H1 (cell line): ENCODE results near the gene ASAP3. TPM values are rescaled to one million over a fixed set of nuclear protein-coding genes. Genes with fewer than 3 reads are reported as not detected.

Experiments used
- CTCF ChIA-PET: fragments of 300-600 bp; sonication (Branson Sonifier 250); formaldehyde crosslinking; loops from one replicate; lab custom pipeline; 2021; ENCODE audit not compliant: partially characterized antibody; lab: Charles Lee
- POLR2A ChIA-PET: fragments of 300-600 bp; sonication (Branson Sonifier 250); formaldehyde crosslinking; loops from one replicate; lab custom pipeline; 2021; ENCODE audit warnings: inconsistent platforms; ENCODE audit not compliant: partially characterized antibody; lab: Charles Lee
- DNase-seq, 2 experiments: peaks; one replicate each; pipeline versions ENCODE4 v3.0.0 to v3.0.0-alpha.2; 2010 to 2022; ENCODE audit warnings: low spot score in 2 of 2, low read depth in 1 of 2, mixed read lengths in 1 of 2
- FAIRE-seq: peaks from 2 replicates; lab custom pipeline; 2011; peaks lifted over from hg19 to GRCh38; lab: Jason Lieb, UNC
- H2AFZ ChIP-seq: 2 replicates; pipeline ENCODE4 v1.8.1; 2012; ENCODE audit warnings: low read length, inconsistent platforms
- H2AK5ac ChIP-seq: 2 replicates; pipeline ENCODE4 v1.6.1; 2013; ENCODE audit warnings: low read depth, low read length
- H2BK120ac ChIP-seq: replicated peaks from 2 replicates; pipeline ENCODE3; 2013; ENCODE audit warnings: low read depth, low read length, inconsistent platforms
- H2BK12ac ChIP-seq: 2 replicates; pipeline ENCODE4 v1.6.1; 2013; ENCODE audit warnings: low read depth, low read length
- H2BK15ac ChIP-seq: 2 replicates; pipeline ENCODE4 v1.6.1; 2013; ENCODE audit warnings: low read length
- H2BK20ac ChIP-seq: 2 replicates; pipeline ENCODE4 v1.6.1; 2013; ENCODE audit warnings: low read length
- H2BK5ac ChIP-seq: 2 replicates; pipeline ENCODE4 v1.6.1; 2013; ENCODE audit warnings: low read depth, low read length
- H3K14ac ChIP-seq: 2 replicates; pipeline ENCODE4 v1.6.1; 2013; ENCODE audit warnings: inconsistent platforms; ENCODE audit not compliant: insufficient read length
- H3K18ac ChIP-seq: 2 replicates; pipeline ENCODE4 v1.6.1; 2013; ENCODE audit warnings: low read length; ENCODE audit errors: extremely low read depth
- H3K23ac ChIP-seq: 2 replicates; pipeline ENCODE4 v1.6.1; 2013; ENCODE audit warnings: inconsistent platforms; ENCODE audit not compliant: insufficient read length
- H3K23me2 ChIP-seq: 2 replicates; pipeline ENCODE4 v1.6.1; 2013; ENCODE audit warnings: low read depth, low read length
- H3K27ac ChIP-seq: 2 replicates; pipeline ENCODE4 v1.6.1; 2011; ENCODE audit warnings: low read depth, low read length, inconsistent platforms
- H3K27me3 ChIP-seq, 4 experiments: replicated peaks in 1 of 4; 1 replicate in 1 of 4; 2 replicates in 3 of 4; pipeline versions ENCODE4 v1.6.1 to v1.8.1; 2011 to 2013; ENCODE audit warnings: low read length in 3 of 4, mild to moderate bottlenecking in 3 of 4, inconsistent platforms in 2 of 4, mixed read lengths in 2 of 4, moderate library complexity in 1 of 4; ENCODE audit not compliant: control insufficient read depth in 3 of 4, insufficient read depth in 3 of 4; ENCODE audit errors: extremely low read depth in 1 of 4
- H3K36me3 ChIP-seq, 4 experiments: 2 replicates each; pipeline versions ENCODE4 v1.6.1 to v1.8.1; 2011 to 2013; ENCODE audit warnings: mild to moderate bottlenecking in 4 of 4, low read length in 3 of 4, moderate library complexity in 2 of 4, control low read depth in 1 of 4, inconsistent platforms in 1 of 4; ENCODE audit not compliant: insufficient read depth in 4 of 4, control insufficient read depth in 2 of 4
- H3K4ac ChIP-seq: replicated peaks from 2 replicates; pipeline ENCODE3; 2013; ENCODE audit warnings: low read length, low read depth, mixed read lengths, inconsistent platforms; ENCODE audit not compliant: insufficient read length
- H3K4me1 ChIP-seq, 4 experiments: replicated peaks in 1 of 4; 1 replicate in 1 of 4; 2 replicates in 3 of 4; pipeline versions ENCODE4 v1.6.1 to v1.8.1; 2011 to 2013; ENCODE audit warnings: low read length in 3 of 4, inconsistent platforms in 2 of 4, mixed read lengths in 1 of 4; ENCODE audit not compliant: insufficient read depth in 4 of 4, control insufficient read depth in 3 of 4
- H3K4me2 ChIP-seq, 2 experiments: 2 replicates each; pipeline versions ENCODE4 v1.6.1 to v1.8.1; 2011 to 2013; ENCODE audit warnings: low read depth in 2 of 2, low read length in 2 of 2, control low read depth in 1 of 2, inconsistent platforms in 1 of 2, mild to moderate bottlenecking in 1 of 2; ENCODE audit not compliant: insufficient read depth in 1 of 2
- H3K4me3 ChIP-seq, 4 experiments: fragments of 200-600, 300-600 bp in 1 of 4; sonication (generic), shearing (Covaris generic), sonication (Bioruptor Twin) in 1 of 4; 2 replicates each; pipeline versions ENCODE4 v1.5.1 to v1.8.1; 2011 to 2016; ENCODE audit warnings: low read length in 4 of 4, low read depth in 3 of 4, control low read depth in 2 of 4, inconsistent platforms in 2 of 4, mild to moderate bottlenecking in 2 of 4, mixed read lengths in 1 of 4, moderate library complexity in 1 of 4; ENCODE audit not compliant: insufficient read depth in 2 of 4; ENCODE audit errors: extremely low read depth in 1 of 4
- H3K56ac ChIP-seq: replicated peaks from 2 replicates; pipeline ENCODE3; 2013; ENCODE audit warnings: low read depth, mild to moderate bottlenecking, mixed read lengths, low read length, inconsistent platforms; ENCODE audit not compliant: insufficient read length
- H3K79me1 ChIP-seq: 2 replicates; pipeline ENCODE4 v1.6.1; 2013; ENCODE audit warnings: low read depth, low read length, control low read depth
- H3K79me2 ChIP-seq, 2 experiments: 2 replicates each; pipeline versions ENCODE4 v1.6.1 to v1.8.1; 2012 to 2013; ENCODE audit warnings: low read length in 2 of 2, mild to moderate bottlenecking in 2 of 2, inconsistent platforms in 1 of 2; ENCODE audit not compliant: insufficient read depth in 2 of 2, control insufficient read depth in 1 of 2
- H3K9ac ChIP-seq, 4 experiments: replicated peaks in 1 of 4; 1 replicate in 1 of 4; 2 replicates in 3 of 4; pipeline versions ENCODE4 v1.6.1 to v1.8.1; 2011 to 2013; ENCODE audit warnings: low read depth in 3 of 4, low read length in 3 of 4, control low read depth in 2 of 4, mild to moderate bottlenecking in 2 of 4, moderate library complexity in 2 of 4, inconsistent platforms in 1 of 4; ENCODE audit errors: extremely low read depth in 1 of 4
- H3K9me3 ChIP-seq, 2 experiments: 2 replicates each; pipeline versions ENCODE4 v1.6.1 to v1.8.1; 2012 to 2013; ENCODE audit warnings: mild to moderate bottlenecking in 2 of 2, moderate library complexity in 2 of 2, control low read depth in 1 of 2, inconsistent platforms in 1 of 2, low read depth in 1 of 2, low read length in 1 of 2, mixed read lengths in 1 of 2; ENCODE audit not compliant: insufficient read depth in 2 of 2
- H4K20me1 ChIP-seq, 2 experiments: replicated peaks in 1 of 2; 2 replicates each; pipeline versions ENCODE3 to v1.8.1; 2011 to 2013; ENCODE audit warnings: inconsistent platforms in 2 of 2, low read length in 2 of 2, mild to moderate bottlenecking in 1 of 2; ENCODE audit not compliant: insufficient read depth in 2 of 2, control insufficient read depth in 1 of 2
- H4K5ac ChIP-seq: 2 replicates; pipeline ENCODE4 v1.6.1; 2013; ENCODE audit warnings: low read length, low read depth, mixed read lengths, inconsistent platforms; ENCODE audit not compliant: insufficient read length
- H4K8ac ChIP-seq: 2 replicates; pipeline ENCODE4 v1.8.0; 2013; ENCODE audit warnings: mild to moderate bottlenecking, moderate library complexity, low read length, inconsistent platforms; ENCODE audit not compliant: insufficient read depth; ENCODE audit errors: extremely low read depth
- H4K91ac ChIP-seq: replicated peaks from 2 replicates; pipeline ENCODE3; 2013; ENCODE audit warnings: low read length, mixed read lengths, inconsistent platforms; ENCODE audit not compliant: insufficient read length
- CEBPB ChIP-seq: IDR thresholded peaks from 2 replicates; pipeline ENCODE4 v1.6.1; 2012; ENCODE audit warnings: low read depth, low read length
- HDAC2 ChIP-seq, 2 experiments: fragments of 300-600 bp in 1 of 2; sonication (generic) in 1 of 2; IDR thresholded peaks; 2 replicates each; pipeline ENCODE4 v1.6.1; 2011 to 2012; ENCODE audit warnings: low read depth in 2 of 2, low read length in 2 of 2, mild to moderate bottlenecking in 2 of 2, moderate library complexity in 2 of 2, borderline replicate concordance in 1 of 2, inconsistent platforms in 1 of 2
- SAP30 ChIP-seq: fragments of 300-600 bp; sonication (generic); IDR thresholded peaks from 2 replicates; pipeline ENCODE4 v1.7.1; 2012; ENCODE audit warnings: low read length, moderate library complexity, mild to moderate bottlenecking, inconsistent platforms; ENCODE audit not compliant: insufficient read depth, insufficient replicate concordance
- TEAD4 ChIP-seq: IDR thresholded peaks from 2 replicates; pipeline ENCODE4 v1.6.1; 2012; ENCODE audit warnings: low read depth, low read length, inconsistent platforms, mixed read lengths
- WGBS, 2 experiments: shearing (Covaris generic) in 1 of 2; methylation state at CpG; one replicate each; pipeline versions ENCODE4 v1.1.6 to v1.1.7; 2013 to 2015; ENCODE audit warnings: low lambda C conversion rate in 2 of 2, mixed read lengths in 2 of 2, inconsistent platforms in 1 of 2, low coverage in 1 of 2, missing lambda C conversion rate in 1 of 2; ENCODE audit not compliant: insufficient replicate concordance in 2 of 2, insufficient coverage in 1 of 2, insufficient read length in 1 of 2; ENCODE audit errors: extremely low coverage in 1 of 2, missing lambda C conversion rate in 1 of 2; 5-methylcytosine and 5-hydroxymethylcytosine counted together
- polyA plus RNA-seq, 7 experiments: library from polyadenylated mRNA; depleted of rRNA in 3 of 7; stranded (reverse) in 5 of 7; unstranded in 2 of 7; fragments of >200 nt in 5 of 7; fragments of 200-250 nt in 2 of 7; gene quantifications; 1 replicate in 5 of 7; 2 replicates in 1 of 7; 4 replicates in 1 of 7; pipeline versions ENCODE4 v1.2.1 to v1.2.3, GENCODE V29; 2011 to 2013; ENCODE audit warnings: missing spikeins in 2 of 7, mixed read lengths in 2 of 7
- total RNA-seq: library from RNA; stranded (reverse); fragmentation: NEBNext Ultra II Directional; extraction: Animal tissue kit (Norgen Biotek cat#: 25700); gene quantifications from 2 replicates; pipeline ENCODE4 v1.2.1, GENCODE V29; 2021

The ASAP3 gene
- total and polyA plus RNA-seq, 2 of the 8 experiments (the other 6 are each of a cell fraction or from before 2014, with no cell fraction given): 53.1 to 58.0 TPM

DNA sequence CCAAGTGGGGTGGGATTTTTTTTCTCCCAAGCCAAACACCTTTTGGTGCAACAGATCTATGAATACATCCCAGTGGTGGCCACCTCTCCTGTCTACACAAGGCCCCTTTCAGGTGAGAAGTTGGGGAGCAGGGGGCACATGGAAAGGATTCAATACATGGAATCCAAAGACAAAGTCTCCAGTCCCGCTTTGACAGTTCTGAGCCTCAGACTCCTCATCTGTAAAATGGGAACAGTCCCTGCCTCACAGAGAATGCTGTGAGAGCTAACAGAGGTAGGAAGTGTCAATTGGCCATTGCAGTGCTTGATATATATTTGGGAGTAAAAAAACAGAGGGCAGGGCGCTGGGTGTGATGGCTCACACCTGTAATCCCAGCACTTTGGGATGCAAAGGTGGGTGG is 87.6 kb downstream of the ASAP3 start:
- no peak overlapping the region for H2AFZ ChIP-seq
- no peaks in the 10 kb centered on the region for H3K79me2 ChIP-seq
- peaks cover 4 to 8% of the 10 kb centered on the region in 2 experiments; a peak in 2 of 4 replicates for H3K9me3 ChIP-seq
- no peak overlapping the region for H2BK15ac ChIP-seq
- H3K27me3 ChIP-seq: peaks cover 36 to 86% (median 61%) of the 10 kb centered on the region in 4 experiments
- H3K79me1 ChIP-seq: 0 out of 2 replicates have a peak, but pooled peaks cover 3% of the 10 kb centered on the region
- H3K23ac ChIP-seq: no peak overlapping the region
- no peak overlapping the region for H2BK20ac ChIP-seq
- H3K36me3 ChIP-seq: no peaks in the 10 kb centered on the region
- H3K23me2 ChIP-seq: peaks cover 10% of the 10 kb centered on the region
- no peak overlapping the region for H3K14ac ChIP-seq
- no peak overlapping the region for H3K4ac ChIP-seq
- WGBS, 2 experiments: 95% methylated on average over 2 of the region's 2 CpGs; no CpG with 5 or more reads in 1 of the 2 experiments
- DNase-seq (no peak), FAIRE-seq (no peak)
- no peak overlapping the region for H4K91ac ChIP-seq
- no peak overlapping the region for H4K5ac ChIP-seq
- H2BK5ac ChIP-seq: no peak overlapping the region
- H3K4me3 ChIP-seq: no peak overlapping the region
- CTCF ChIA-PET: no interaction called here
- no peak for TF ChIP-seq SAP30
- TF ChIP-seq HDAC2 (IDR thresholded peaks at IDR 0.05; ENCODE audit: borderline replicate concordance in 1 of 2, low read depth in 2 of 2, low read length in 2 of 2): no peak
- TF ChIP-seq TEAD4: no peak
- no peak for TF ChIP-seq CEBPB
- H3K4me1 ChIP-seq: peaks cover 0 to 10% (median 4%) of the 10 kb centered on the region in 4 experiments; a peak in 6 of 7 replicates
- no peak overlapping the region for H3K9ac ChIP-seq
- POLR2A ChIA-PET: no interaction called here
- no peak overlapping the region for H3K56ac ChIP-seq
- no peak overlapping the region for H3K18ac ChIP-seq
- no peak overlapping the region for H3K4me2 ChIP-seq
- no peak overlapping the region for H2BK12ac ChIP-seq
- no peak overlapping the region for H3K27ac ChIP-seq
- H2AK5ac ChIP-seq: no peak overlapping the region
- H4K20me1 ChIP-seq: peaks cover 7 to 8% of the 10 kb centered on the region in 2 experiments
- no peak overlapping the region for H2BK120ac ChIP-seq
- H4K8ac ChIP-seq: no peak overlapping the region
